NOMO-1 treated with DMSO at 0.1 percent for 48 hours (cell line): ENCODE data around the gene PFN3.
A peak's percentile ranks its signal among the peaks of the same experiment; 100 is the strongest.
"Not testable (repeated sequence)": the region's sequence is repeated elsewhere in the genome, so short reads cannot be mapped to it uniquely, and the experiment has no call there.

Experiments used
- DNase-seq: peaks from one replicate; lab custom pipeline; 2025; ENCODE audit not compliant: unreplicated experiment; lab: John Stamatoyannopoulos, UW

The PFN3 gene

DNA sequence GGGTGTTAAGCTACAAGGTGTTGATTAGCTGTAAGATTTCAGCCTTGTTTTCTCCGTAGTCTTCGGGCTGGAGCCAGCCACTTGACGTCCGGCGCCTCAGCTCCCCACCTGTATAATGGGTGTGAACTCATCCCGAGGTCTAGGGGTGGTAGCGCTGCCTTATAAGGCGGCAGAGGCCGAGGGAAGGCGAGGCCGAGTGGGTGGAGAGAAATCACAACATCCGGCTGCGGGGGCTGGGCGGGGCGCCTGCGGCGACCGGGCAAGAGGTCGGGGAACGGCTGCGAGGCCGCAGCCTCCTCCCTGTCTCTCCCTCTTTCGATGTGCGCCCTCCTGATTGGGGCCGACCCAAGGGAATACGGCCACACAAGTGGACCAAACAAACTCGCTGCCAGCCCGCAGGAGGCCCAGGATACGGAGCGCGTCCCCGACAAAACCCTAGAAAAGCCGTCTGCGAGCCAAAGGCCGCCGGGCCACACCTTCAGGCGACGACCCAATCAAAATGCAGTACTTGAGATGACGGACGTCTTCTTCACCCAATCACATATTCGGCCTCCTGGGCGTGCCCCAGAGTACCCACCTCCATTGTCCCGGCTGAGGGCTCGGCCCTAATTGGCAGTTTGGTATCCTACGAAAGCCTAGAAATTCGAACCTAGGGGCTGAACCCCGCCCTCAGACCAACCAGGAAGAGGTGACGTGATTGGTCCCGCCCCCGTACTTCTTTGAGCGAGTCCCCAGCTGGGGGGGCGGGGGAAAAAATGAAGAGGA is 25.5 kb upstream of the PFN3 start:
- peak; percentile 100 for DNase-seq

DNA sequence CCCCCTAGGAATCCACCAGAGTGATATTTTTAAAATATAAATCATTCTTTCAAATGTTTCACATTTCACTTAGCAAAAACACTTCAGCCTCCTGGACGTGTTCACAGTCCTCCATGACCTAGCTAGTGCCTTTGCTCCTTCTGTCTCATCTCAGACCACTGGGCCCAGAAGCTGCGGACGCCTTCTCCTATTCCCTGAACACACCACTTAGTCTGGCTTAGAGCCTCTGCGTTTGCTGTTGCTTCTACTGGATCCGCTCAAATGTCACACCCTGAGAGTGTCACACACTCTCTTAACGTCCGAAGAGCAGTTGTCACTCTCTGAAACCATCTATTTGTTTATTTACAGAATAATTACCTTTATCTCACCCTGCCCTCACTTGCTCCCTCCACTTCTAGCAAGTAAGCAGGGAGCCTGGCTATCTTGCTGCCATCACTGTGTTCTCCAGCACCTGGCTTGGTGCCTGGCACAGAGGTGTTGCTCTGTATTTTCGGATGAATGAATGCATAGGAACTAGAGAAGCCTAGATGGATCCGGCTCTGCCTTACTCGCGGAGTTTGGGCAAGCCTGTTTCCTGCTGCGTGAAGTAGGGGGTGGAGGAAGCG is 24.8 kb upstream of the PFN3 start:
- DNase-seq = no peak

DNA sequence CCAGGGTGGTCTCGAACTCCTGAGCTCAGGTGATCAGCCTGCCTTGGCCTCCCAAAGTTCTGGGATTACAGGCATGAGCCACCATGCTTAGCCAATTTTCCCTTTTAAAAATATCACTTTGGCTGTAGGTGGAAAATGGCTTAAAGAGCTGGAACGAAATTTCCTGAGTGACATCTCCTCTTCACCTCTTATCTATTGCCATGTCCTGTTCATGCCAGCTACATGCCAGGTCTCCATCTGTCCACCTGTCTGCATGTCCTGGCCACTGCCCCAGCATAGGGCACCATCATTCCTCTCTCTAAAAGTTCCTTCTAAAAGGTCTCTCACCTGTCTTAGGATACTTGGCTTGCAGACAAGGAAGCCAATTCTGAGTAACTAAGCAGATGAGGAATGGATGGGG is 23.2 kb upstream of the PFN3 start:
- DNase-seq = no peak

DNA sequence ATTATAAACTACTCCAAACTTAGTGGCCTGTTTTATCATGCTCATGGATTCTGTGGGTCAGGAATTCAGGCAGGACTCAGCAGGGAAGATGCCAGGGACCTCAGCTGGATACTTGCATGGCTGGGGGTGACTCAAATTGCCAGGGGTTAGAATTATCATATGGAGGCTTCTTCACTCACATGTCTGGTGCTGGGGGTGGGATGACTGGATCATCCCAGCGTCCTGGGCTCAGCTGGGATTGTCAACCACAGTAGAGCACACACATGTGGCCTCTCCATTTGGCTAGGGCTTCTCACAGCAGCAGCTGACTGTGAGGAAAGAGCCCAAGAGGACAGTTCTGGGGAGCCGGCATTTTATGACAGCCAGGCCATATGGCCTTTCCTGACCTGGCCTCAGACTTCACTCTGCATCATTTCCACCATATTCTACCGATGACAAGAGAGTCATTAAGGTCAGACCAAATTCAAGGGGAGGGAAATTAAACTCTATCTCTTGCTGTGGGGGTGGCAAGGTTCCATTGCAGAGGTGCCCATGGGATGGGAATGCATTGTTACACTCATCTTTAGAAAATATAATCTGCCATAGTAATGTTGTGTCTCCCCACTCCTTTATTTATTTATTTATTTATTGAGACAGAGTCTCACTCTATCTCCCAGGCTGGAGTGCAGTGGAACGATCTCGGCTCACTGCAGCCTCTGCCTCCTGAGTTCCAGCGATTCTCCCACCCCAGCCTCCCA is 20.8 kb upstream of the PFN3 start:
- no peak for DNase-seq

DNA sequence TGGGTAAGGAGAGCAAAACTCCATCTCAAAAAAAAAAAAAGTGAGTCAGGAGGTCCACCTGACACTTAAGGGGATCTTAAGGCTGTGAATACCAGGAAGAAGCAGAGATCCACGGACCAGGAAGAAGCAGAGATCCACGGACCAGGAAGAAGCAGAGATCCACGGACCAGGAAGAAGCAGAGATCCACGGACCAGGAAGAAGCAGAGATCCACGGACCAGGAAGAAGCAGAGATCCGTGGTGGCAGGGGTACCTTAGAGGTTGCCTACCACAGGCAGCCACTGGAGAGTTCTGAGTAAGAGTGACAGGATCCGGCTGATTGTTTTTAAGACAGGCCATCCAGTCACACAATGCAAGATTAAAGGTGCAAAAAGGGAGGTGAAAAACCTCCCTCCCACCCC is 20.0 kb upstream of the PFN3 start:
- DNase-seq = not testable (repeated sequence)

DNA sequence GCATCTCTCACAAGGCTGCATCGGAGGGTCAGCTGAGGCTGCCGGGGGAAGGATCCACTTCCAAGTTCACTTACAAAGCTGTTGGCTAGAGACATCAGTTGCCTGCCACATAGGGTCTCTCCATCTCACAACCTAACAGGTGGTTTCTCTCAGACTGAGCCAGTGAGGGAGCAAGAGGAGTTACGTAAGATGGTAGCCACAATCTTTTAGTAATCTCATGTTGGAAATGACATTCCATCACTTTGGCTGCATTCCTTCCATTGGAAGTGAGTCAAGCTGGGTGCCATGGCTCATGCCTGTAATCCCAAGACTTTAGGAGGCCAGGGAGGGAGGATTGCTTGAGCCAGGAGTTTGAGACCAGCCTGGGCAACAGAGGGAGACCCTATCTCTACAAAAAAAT is 18.6 kb upstream of the PFN3 start:
- no peak for DNase-seq

DNA sequence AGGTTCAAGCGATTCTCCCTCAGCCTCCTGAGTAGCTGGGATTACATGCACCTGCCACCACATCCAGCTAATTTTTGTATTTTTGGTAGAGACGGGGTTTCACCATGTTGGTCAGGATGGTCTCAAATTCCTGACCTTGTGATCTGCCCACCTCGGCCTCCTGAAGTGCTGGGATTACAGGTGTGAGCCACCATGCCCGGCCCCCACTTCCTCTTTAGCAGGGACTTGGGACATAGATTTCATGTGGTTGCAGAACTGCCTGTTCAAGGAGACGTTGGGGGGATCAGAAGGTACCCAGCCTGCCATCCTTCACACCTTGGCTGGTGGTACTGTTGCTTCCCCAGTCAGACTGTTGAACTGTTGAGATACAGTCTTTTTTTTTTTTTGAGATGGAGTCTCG is 16.6 kb upstream of the PFN3 start:
- not testable (repeated sequence) for DNase-seq

DNA sequence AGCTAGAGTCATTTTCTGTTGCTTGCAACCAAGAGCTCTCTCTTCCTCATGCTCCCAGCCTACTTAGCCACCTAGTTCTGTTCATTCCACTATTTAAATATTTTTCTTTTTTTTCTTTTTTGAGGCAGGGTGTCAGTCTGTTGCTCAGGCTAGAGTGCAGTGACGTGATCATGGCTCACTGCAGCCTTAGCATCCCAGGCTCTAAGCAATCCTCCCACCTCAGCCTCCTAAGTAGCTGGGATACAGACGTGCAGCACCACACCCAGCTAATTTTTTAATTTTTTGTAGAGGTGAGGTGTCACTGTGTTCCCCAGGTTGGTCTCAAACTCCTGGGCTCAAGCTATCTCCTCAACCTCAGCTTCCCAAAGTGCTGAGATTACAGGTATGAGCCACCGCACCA is 14.0 kb upstream of the PFN3 start:
- DNase-seq = no peak

DNA sequence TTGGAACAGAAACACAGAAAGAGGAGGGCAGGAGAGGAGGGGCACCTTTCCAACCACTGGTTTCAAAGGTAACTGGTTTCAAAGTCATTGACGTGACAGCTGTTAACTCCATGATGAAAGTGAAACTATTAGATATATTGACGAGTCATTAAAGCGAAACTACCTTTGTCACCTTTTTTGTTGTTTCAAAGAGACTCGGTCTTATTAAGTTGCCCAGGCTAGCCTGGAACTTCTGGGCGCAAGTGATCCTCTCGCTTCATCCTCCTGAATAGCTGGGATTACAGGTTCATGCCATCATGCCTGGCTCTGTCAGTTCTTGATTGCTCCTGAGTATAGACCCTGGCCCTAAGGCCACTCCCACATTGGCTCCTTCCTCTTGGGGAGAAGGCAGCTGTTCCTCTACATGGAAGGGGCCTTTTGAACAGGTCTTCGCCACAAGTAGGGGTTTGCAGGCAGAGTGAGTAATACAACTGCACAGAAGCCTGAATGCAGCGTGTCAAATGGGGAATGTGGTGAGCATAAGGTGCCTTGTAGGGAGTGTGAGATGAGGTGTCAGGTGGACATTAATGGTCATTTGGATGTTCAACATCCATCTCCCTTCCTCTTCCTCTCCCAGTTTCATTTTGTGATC is 12.3 kb upstream of the PFN3 start:
- no peak for DNase-seq

DNA sequence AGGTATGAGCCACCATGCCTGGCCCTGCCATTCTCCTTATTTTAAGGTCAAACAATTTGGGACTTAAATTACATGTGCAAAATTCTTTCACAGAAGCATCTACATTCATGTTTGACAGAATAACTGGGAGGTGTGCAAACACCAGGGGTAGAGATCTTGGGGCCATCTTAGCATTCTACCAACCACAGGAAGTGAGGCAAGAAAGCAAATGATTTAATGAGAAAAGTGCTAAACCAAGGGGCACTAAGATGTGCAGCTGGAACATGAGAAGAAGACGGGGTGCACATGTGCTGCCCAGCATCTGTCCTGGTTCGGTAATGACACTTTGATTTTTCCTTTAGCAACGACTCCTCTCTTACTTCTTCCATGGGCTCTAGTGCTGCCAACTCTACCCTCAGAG is 10.1 kb upstream of the PFN3 start:
- DNase-seq = peak; percentile 44

DNA sequence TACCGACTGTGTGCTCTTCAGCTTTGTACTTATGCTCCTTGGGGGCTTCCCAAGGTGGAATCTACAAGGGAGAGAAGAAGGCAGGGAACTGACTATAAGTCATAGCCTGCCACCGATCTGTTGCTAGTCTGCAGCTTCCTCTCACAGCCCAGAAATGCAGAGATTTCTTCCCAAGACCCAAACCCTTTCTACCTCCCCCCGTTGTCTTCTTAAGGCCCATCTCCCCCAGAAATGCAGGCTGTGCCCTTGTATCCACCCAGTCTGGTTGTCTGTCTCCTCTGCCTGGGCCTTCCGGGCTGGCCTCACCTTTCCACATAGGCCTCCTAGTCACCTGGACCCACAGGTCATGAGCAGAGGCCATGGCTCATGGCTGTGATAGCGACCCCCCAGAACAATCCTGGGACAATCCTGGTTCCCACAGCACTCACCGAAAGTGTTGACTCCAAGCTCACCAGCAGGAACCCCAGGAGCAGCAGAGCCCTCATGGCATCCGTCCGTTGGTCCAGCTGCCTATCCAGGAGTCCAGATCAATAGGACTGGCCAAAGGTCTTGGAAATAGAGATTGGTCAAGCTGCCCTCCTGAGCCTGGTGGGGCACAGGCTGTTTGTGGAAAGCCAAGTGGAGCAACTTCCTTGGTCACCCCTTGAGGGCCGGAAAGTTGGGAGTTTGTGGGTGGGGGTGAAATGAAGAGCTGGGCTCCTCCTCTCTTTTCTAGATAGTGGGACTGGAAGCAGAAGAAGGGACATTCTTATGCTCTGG is 8.8 kb upstream of the PFN3 start, which contains the start of gene F12:
Gene F12, minus strand, starts transcription at position 522 of the 759 bp plus-strand sequence. Its CDS starts 37 bp downstream, at position 485.
- no peak for DNase-seq

DNA sequence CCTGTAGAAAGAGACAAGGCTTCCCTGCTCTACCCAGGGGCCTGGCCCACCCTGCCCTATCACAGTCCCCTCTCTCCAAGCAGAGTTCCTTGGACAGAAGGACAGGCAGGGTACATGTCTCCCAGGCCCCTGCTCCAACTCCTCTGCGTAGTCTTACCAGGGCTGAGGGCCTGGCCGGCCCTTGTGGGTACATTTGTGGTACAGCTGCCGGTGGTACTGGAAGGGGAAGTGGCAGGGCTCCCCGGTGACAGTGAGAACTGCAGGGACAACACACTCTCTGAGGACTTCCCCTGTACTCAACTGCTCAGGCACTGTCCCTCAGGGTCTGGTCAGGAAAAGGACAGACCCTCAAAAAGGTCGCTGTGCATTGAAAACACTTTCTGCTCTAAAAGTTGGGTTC is 5.3 kb upstream of the PFN3 start:
- DNase-seq = peak; percentile 89

DNA sequence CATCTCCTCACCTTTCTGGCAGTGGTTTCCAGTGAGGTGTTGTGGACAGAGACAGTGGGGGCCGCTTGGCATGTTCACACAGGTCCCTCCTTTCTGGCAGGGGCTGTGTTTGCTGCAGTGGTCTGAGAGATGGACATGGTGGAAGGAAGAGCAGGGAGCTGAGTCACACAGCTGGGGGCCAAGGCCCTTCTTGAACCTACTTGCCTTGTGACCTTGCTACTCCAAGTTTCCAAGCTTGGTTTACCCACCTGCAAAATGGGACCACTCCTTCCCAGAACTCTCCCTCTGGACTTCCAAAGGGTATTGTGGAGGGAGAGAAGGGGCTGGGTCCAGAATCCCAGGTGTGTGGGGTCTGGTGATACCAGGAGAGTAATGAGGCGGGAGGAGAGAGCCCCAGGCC is 4.9 kb upstream of the PFN3 start:
- DNase-seq = no peak

DNA sequence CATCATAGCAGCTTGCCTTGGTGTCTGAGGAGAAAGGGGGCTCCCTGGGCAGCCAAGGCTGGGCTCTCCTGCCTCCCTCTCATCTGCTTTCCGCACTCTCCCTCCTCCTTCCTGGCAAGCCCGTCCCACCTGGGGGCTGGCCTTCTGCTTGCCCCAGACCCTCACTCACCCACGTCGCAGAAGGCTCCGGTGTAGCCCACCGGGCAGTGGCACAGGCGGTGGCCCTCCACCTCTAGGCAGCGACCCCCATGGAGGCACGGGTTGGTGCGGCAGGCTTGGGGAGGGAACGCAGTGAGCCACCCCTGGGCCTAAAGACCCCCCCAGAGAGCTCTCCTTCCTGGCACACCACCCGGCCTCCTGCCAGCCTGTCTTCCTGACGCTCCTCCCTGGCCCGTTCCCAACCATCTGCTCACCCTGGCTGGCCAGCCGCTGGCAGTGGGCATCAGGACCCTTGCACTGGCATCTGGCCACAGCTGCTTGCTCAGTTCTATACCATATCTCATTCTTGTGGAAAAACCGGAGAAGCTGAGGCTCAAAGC is 4.2 kb upstream of the PFN3 start:
- no peak for DNase-seq

DNA sequence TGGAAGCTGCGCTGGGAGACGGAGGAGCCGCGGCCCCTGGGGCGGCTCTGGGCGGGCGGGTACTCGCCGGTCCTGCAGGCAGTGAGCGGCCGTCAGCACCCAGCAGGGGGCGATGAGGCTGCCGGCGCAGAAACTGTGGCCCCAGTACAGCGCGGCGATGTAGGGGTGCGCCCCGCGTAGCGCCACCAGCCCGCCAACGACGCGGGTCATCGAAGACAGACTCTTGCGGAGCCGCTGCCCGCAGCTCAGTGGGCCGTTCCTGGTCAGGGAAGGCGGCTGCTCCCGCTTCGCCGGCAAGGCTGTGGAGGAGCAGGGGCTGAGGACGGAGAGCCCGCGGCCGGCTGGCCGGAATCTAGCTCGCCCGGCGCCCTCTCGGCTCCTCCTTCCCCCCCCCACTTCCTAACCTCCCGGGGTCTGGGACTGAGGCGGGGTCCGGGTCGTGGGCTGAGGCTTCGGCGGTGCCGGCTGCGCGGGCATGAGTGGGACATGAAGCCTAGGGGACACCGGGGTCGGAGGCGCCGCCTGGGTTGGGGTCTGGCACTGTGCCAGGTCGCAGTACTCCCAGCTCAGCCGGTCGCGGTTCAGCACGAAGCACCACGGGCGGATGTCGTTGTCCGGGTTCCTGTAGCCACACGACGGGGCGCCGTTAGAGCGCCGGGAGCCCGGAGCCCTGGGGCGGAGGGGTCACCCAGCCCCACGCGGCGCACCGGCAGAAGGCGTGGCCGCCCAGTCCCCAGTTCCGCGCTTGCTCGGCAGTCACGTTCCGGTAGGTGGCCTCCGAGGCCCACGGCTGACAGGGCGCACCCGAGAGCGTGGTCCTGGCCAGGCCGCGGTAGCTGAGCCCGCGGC is 3.6 kb upstream of the PFN3 start:
- peak; percentile 87 for DNase-seq

DNA sequence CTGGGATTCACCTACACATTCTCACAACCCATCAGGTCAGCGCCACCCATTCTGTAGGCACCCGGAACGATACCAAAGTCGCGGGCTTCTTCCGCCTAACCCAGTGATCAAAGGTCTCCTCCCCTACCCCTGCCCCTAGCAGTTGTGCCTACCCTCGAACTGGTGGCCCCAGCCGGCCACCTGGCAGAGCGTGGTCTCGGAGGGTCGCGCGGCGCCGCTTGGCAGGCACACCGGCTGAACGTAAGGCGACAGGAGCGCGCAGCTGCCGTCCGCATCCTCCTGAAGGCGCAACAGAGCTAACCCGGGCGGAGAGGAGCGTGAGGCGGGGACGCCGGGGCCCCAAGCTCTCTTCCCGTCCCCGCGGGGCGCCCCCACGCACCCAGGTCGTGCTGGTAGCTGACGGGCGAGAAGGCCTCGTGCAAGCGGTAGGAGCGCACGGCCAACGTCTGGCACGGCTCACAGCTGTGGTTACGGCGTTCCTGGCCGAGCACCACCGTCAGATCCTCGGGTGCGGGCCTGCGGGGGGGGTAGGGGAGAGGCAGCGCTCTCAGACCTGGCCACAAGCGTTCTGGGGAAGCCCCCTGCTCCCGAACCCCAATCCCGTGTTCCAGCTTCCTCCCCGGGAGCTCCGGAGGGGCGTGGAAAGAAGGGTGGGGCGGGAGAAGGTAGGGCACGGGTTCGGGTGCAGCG is 2.8 kb upstream of the PFN3 start:
- no peak for DNase-seq

DNA sequence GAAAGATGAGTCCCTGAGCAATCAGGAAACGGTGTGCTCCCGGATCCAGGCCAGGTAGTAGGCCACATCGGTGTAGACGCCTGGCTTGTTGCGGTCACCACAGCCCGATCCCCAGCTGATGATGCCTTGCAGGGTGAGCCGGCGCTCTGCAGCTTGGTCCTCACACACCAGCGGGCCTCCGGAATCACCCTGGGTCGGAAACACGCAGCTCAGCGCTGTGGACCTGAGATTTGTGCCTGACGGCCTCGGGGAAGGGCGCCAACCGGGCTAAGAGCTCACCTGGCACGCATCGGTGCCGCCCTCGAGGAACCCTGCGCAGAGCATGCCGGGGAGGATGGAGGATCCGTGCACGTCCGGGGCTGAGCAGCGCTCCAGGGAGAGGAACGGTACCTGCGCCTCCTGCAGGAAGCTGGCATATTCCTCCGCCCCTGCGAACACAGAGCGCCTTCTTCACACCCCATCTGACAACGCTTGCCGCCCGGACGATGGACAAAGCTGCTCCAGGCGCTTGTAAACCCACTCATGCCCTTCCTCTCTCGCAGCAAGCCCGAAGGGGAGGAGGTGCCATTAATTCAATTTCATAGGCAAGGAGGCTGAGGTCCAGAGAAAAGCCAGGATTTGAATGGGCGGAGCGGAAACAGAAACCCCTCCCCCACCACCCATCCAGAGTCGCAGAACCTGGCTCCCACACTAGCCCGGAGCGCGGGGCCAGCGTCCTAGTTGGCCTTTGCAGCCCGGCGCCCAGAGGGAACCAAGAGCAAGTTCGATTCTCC is 2.0 kb upstream of the PFN3 start:
- DNase-seq = peak; percentile 34

DNA sequence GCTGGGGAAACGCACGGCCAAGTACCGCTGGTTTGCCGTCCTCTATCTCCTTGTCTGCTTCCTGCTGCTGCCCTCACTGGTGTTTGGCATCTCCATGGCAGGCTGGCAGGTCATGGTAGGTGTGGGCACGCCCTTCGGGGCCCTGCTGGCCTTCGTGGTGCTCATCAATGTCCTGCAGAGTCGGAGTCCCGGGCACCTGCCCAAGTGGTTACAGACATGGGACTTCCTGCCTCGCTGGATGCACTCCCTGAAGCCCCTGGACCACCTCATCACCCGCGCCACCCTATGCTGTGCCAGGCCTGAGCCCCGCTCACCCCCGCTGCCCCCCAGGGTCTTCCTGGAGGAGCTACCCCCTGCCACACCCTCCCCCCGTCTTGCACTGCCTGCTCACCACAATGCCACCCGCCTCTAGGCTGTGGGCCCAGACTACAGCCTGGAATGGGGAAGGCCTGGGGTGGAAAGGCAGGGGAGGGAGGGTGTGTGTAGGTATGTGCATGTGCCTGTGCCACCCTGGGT is 2.5 kb downstream of the PFN3 start:
- no peak for DNase-seq
